BLaER1 (cell line): Measurements from ENCODE around the gene WIPF1.

Experiments used
- H3K27ac ChIP-seq: shearing (Covaris generic); formaldehyde crosslinking; 2 replicates; pipeline ENCODE4 v1.8.1; 2022
- H3K27me3 ChIP-seq: shearing (Covaris generic); formaldehyde crosslinking; 2 replicates; pipeline ENCODE4 v1.8.1; 2022
- H3K36me3 ChIP-seq: shearing (Covaris generic); formaldehyde crosslinking; 2 replicates; pipeline ENCODE4 v1.8.1; 2022
- H3K4me1 ChIP-seq: shearing (Covaris generic); formaldehyde crosslinking; 2 replicates; pipeline ENCODE4 v1.8.1; 2022
- H3K4me2 ChIP-seq: shearing (Covaris generic); formaldehyde crosslinking; 2 replicates; pipeline ENCODE4 v1.8.1; 2022
- H3K4me3 ChIP-seq: shearing (Covaris generic); formaldehyde crosslinking; 2 replicates; pipeline ENCODE4 v1.8.1; 2022
- H3K9ac ChIP-seq: shearing (Covaris generic); formaldehyde crosslinking; 2 replicates; pipeline ENCODE4 v1.8.1; 2022
- H3K9me3 ChIP-seq: shearing (Covaris generic); formaldehyde crosslinking; 2 replicates; pipeline ENCODE4 v1.8.1; 2022
- H4K20me1 ChIP-seq: shearing (Covaris generic); formaldehyde crosslinking; 2 replicates; pipeline ENCODE4 v1.8.1; 2022
- Cebpa-rat ChIP-seq: shearing (Covaris generic); IDR thresholded peaks from 2 replicates; pipeline ENCODE4 v1.8.1; 2022

Gene WIPF1

DNA sequence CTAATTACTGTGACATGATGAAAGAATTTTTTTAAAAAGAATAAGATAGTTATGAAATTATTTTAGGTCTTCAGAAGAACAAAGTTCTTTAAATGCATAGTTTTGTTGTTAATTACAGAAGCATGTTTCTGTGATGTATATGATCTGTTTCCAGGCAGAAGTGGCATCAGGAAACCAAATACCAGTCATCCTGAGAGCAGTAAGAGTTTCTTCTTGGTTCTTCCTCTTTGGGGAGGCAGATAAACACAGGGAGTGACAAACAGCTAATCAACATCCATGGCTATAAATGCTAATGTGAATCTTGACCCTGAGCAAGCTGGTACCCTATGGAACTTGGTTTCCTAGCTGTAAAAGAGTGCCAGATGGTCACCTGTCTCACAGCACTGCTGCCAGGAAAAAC lies 29.2 kb downstream of the WIPF1 start:
- peaks cover 33% of the 10 kb centered on the region for H4K20me1 ChIP-seq

DNA sequence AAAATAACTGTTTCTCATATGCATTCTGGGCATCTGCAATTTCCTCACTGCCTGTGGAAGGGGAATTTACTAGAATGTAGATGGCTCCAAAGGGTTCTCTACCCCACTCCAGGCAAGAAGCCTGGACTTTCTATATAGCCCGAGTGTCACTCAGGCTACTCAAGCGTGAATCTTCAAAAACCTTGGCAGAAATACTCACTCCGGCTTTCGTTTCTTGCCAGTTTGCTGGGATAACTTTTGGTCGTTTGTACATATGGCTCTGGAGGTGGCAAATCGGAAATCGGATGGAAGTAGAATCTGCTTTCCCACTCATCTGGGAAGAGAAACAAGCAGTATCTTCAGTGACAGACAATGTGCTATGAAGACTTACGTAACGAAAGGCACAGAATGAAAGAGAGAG lies 30.7 kb downstream of the WIPF1 start:
- no peak overlapping the region for H3K4me3 ChIP-seq
- peaks cover 36% of the 10 kb centered on the region for H4K20me1 ChIP-seq

More for the DNA sequence above, 29.2 kb downstream of the WIPF1 start:
- no peaks in the 10 kb centered on the region for H3K27me3 ChIP-seq
- no peaks in the 10 kb centered on the region for H3K9me3 ChIP-seq
- peaks cover 99% of the 10 kb centered on the region for H3K36me3 ChIP-seq
- no peak overlapping the region for H3K27ac ChIP-seq
- no peak overlapping the region for H3K4me2 ChIP-seq
- H3K4me3 ChIP-seq, result no peak overlapping the region
- TF ChIP-seq Cebpa-rat, result no peak
- H3K9ac ChIP-seq, result no peak overlapping the region
- no peaks in the 10 kb centered on the region for H3K4me1 ChIP-seq

DNA sequence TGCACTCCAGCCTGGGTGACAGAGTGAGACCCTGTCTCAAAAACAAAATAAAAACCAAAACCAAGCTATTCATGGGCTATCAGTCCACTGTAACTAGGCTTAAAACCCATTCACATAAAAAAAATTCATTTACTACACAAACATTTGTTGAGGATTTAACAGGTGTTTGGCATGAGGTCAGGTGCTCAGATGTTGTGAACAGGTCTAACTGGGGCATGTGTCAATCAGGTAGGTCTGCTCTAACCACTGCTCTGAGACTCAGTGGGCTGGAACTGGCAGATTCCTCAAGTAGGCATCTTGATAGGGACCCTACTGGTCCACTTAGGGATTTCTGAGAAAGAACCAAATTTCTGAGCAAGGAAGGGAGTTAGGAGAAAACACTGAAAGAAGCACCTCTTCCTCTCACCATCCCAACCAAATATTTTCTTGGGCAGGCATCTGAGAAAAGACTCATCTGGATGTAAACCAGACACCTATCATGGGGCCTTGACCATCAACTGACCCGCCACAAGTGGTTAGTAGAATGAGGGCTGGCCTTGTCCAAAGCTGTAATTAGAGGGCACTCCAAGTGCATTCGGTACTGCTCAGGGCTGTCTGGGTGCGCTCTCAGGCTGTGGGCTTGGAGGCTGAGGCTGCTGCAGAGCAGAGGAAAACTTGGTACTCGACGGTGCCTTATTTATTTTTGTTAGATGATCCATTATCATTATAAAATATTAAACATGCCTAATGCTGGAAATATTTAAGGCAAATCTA lies 33.9 kb downstream of the WIPF1 start:
- H3K4me3 ChIP-seq, result no peak overlapping the region
- no peak for TF ChIP-seq Cebpa-rat
- H3K9me3 ChIP-seq, result no peaks in the 10 kb centered on the region
- H3K4me1 ChIP-seq, result no peaks in the 10 kb centered on the region
- peaks cover 20% of the 10 kb centered on the region for H4K20me1 ChIP-seq
- H3K27me3 ChIP-seq, result no peaks in the 10 kb centered on the region
- no peak overlapping the region for H3K9ac ChIP-seq
- no peak overlapping the region for H3K4me2 ChIP-seq
- H3K27ac ChIP-seq, result no peak overlapping the region
- peaks cover 94% of the 10 kb centered on the region for H3K36me3 ChIP-seq

More for the DNA sequence above, 30.7 kb downstream of the WIPF1 start:
- peaks cover 99% of the 10 kb centered on the region for H3K36me3 ChIP-seq
- no peak overlapping the region for H3K9ac ChIP-seq
- no peak overlapping the region for H3K4me2 ChIP-seq
- H3K27ac ChIP-seq, result no peak overlapping the region
- no peak for TF ChIP-seq Cebpa-rat
- H3K9me3 ChIP-seq, result no peaks in the 10 kb centered on the region
- H3K4me1 ChIP-seq, result no peaks in the 10 kb centered on the region
- H3K27me3 ChIP-seq, result no peaks in the 10 kb centered on the region

DNA sequence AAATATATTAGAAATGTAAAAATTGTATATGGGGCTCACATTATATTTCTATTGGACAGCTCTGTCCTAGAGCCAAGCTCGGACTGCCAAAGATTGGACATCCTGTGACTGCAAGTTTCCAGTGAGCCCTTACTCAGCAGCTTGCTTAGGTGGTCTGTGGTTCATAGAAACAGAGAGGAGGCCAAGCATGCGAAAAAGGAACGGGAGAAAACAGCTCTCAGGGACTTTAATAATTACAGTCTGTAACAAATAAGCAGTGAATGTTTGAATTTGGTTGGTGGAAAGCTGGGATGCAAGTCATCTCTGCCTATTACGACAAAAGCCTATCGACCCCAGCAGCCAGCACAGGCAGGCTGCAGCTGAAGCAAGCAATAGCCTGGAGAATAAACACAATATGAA lies 35.6 kb downstream of the WIPF1 start:
- Histone ChIP-seq H3K4me2 (no peak overlapping the region), H3K27me3 (no peaks in the 10 kb centered on the region), H3K4me1 (no peaks in the 10 kb centered on the region), H3K4me3 (no peak overlapping the region), H3K27ac (no peak overlapping the region), H3K9ac (no peak overlapping the region), H4K20me1 (peaks cover 5% of the 10 kb centered on the region; the same call in 1 of the 2 replicates), H3K36me3 (peaks cover 83% of the 10 kb centered on the region), H3K9me3 (no peaks in the 10 kb centered on the region)
- TF ChIP-seq Cebpa-rat, result no peak

DNA sequence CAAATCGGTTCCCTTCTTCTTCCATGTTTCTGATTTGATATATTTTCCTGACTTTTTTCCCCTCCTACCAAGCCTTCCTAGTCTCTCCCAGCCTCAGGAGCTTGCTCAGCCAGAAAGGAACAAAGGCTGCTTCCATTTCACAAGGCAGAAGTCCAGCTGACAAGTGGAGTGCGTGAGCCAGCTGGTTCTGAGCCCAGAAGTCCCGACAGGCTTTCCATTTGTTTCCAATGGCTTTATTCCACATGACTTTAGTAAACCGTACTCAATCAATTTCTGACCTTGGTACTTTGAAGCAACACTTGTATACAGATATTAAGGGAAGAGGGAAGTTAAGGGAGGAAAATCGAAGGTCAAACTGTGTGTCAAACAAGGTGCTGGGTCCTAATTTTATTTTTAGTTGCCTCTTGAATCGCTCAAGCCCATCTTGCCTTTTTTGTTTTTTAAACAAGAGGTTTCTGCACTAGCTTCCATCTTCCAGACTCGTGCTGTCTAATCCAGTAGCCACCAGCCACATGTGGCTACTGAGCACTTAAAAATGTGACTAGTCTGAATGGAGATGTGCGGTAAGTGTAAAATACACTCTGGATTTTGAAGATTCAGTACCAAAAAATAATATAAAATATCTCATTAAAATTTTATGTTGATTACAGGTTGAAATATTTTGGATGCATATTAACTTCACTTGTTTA lies 36.2 kb downstream of the WIPF1 start:
- no peak overlapping the region for H3K4me3 ChIP-seq
- H3K9ac ChIP-seq, result no peak overlapping the region
- no peaks in the 10 kb centered on the region for H3K27me3 ChIP-seq
- no peaks in the 10 kb centered on the region for H3K4me1 ChIP-seq
- no peak overlapping the region for H3K27ac ChIP-seq
- H3K4me2 ChIP-seq, result no peak overlapping the region
- H4K20me1 ChIP-seq, result peaks cover 5% of the 10 kb centered on the region; the same call in 1 of the 2 replicates
- TF ChIP-seq Cebpa-rat, result no peak
- H3K9me3 ChIP-seq, result no peaks in the 10 kb centered on the region
- peaks cover 78% of the 10 kb centered on the region for H3K36me3 ChIP-seq

- Histone ChIP-seq H4K20me1 (peaks cover 5% of the 10 kb centered on the region; the same call in 1 of the 2 replicates), H3K9ac (no peak overlapping the region), H3K9me3 (no peaks in the 10 kb centered on the region), H3K4me1 (no peaks in the 10 kb centered on the region), H3K27me3 (no peaks in the 10 kb centered on the region), H3K4me3 (no peak overlapping the region), H3K36me3 (peaks cover 71% of the 10 kb centered on the region), H3K4me2 (no peak overlapping the region), H3K27ac (no peak overlapping the region)
- TF ChIP-seq Cebpa-rat, result no peak
Observed at GRCh38 chr2:174560737-174561136, 36.9 kb downstream of the WIPF1 start.

GRCh38 chr2:174555998-174556397 lies 41.6 kb downstream of the WIPF1 start:
- H4K20me1 ChIP-seq, result no peaks in the 10 kb centered on the region
- H3K4me2 ChIP-seq, result no peak overlapping the region
- no peak overlapping the region for H3K27ac ChIP-seq
- H3K9ac ChIP-seq, result no peak overlapping the region
- H3K4me1 ChIP-seq, result no peaks in the 10 kb centered on the region
- no peak overlapping the region for H3K4me3 ChIP-seq
- no peaks in the 10 kb centered on the region for H3K27me3 ChIP-seq
- H3K36me3 ChIP-seq, result peaks cover 23% of the 10 kb centered on the region
- TF ChIP-seq Cebpa-rat, result no peak
- H3K9me3 ChIP-seq, result no peaks in the 10 kb centered on the region

- Histone ChIP-seq H3K4me3 (no peak overlapping the region), H3K27me3 (no peaks in the 10 kb centered on the region), H3K9me3 (no peaks in the 10 kb centered on the region), H3K36me3 (peaks cover 16% of the 10 kb centered on the region), H3K4me2 (no peak overlapping the region), H3K9ac (no peak overlapping the region), H3K4me1 (no peaks in the 10 kb centered on the region), H3K27ac (no peak overlapping the region), H4K20me1 (no peaks in the 10 kb centered on the region)
- TF ChIP-seq Cebpa-rat, result no peak
Observed at GRCh38 chr2:174554529-174555150, 43.0 kb downstream of the WIPF1 start.

DNA sequence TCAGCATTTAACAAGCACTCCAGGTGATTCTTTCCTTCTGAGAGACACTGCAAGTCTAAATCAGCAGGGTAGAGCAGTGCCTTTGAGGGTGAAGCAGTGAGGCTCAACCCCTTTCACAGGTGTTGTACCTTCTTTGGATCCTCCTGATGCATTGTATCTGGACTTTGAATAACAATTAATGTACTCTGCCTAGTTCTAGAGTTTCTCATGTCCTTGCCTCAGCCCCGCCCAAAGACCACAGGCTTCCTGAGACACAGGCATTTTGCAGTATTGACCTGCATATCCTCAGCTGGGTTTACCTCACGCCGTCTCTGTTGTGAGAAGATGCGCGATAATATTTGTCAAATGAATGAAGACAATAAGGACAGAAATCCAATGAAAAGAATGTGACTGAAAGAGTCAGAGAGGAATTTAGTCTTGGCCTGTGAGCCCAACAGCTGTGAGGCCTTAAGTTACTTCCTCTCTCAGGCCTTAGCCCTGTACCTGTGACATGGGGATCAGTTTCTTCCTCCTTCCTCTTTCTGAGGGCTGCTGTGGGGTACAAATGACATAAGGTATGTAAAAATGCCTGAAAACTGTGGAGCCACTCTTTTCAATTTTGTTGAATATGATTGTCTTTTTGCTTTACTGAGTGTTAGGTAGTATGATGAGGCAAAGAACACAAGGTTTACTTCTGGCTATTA lies 43.7 kb downstream of the WIPF1 start:
- no peak overlapping the region for H3K4me3 ChIP-seq
- no peaks in the 10 kb centered on the region for H3K4me1 ChIP-seq
- H3K4me2 ChIP-seq, result no peak overlapping the region
- H4K20me1 ChIP-seq, result no peaks in the 10 kb centered on the region
- H3K27me3 ChIP-seq, result no peaks in the 10 kb centered on the region
- H3K27ac ChIP-seq, result no peak overlapping the region
- H3K9me3 ChIP-seq, result no peaks in the 10 kb centered on the region
- peaks cover 9% of the 10 kb centered on the region for H3K36me3 ChIP-seq
- no peak for TF ChIP-seq Cebpa-rat
- H3K9ac ChIP-seq, result no peak overlapping the region
